ENCODE measurements around the gene ASCC3. TPM values are rescaled to one million over a fixed set of nuclear protein-coding genes. Genes with fewer than 3 reads are reported as not detected.

Gene ASCC3
- total RNA-seq, 1 experiment from 2014 or later: 40.5 TPM

- TF ChIP-seq SP1 (IDR thresholded peaks at IDR 0.05; ENCODE audit: low read depth) (no peak), EZH2phosphoT487 (IDR thresholded peaks at IDR 0.05; ENCODE audit: borderline replicate concordance) (no peak), ELF1 (IDR thresholded peaks at IDR 0.05; ENCODE audit: borderline replicate concordance, low read depth) (no peak)
These were observed 258.0 kb downstream of the ASCC3 start (continued) for GRCh38 chr6:100622907-100623692.

- DNase-seq (ENCODE audit: low read depth, low spot score): no peak
- POLR2A ChIA-PET: no interaction called here
- no TSS peak for BruUV-seq (replicated peaks)
- TF ChIP-seq EZH2 (IDR thresholded peaks at IDR 0.05): no peak
- TF ChIP-seq JUND (IDR thresholded peaks at IDR 0.05): no peak
- TF ChIP-seq FOSL1 (IDR thresholded peaks at IDR 0.05; ENCODE audit: low read depth): no peak
- TF ChIP-seq, protein P1, sequence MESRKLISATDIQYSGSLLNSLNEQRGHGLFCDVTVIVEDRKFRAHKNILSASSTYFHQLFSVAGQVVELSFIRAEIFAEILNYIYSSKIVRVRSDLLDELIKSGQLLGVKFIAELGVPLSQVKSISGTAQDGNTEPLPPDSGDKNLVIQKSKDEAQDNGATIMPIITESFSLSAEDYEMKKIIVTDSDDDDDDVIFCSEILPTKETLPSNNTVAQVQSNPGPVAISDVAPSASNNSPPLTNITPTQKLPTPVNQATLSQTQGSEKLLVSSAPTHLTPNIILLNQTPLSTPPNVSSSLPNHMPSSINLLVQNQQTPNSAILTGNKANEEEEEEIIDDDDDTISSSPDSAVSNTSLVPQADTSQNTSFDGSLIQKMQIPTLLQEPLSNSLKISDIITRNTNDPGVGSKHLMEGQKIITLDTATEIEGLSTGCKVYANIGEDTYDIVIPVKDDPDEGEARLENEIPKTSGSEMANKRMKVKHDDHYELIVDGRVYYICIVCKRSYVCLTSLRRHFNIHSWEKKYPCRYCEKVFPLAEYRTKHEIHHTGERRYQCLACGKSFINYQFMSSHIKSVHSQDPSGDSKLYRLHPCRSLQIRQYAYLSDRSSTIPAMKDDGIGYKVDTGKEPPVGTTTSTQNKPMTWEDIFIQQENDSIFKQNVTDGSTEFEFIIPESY (IDR thresholded peaks at IDR 0.05; ENCODE audit: extremely low read depth, insufficient replicate concordance, low read length): no peak
- no peak for TF ChIP-seq CBX3 (IDR thresholded peaks at IDR 0.05; ENCODE audit: low read depth)
- TF ChIP-seq YY1 (IDR thresholded peaks at IDR 0.05; ENCODE audit: extremely low read depth, insufficient replicate concordance, low read depth, low read length): no peak
- TF ChIP-seq POLR2AphosphoS5 (IDR thresholded peaks at IDR 0.05; ENCODE audit: low read depth, low read length): no peak
- no peak for TF ChIP-seq TCF7L2 (IDR thresholded peaks at IDR 0.05; ENCODE audit: borderline replicate concordance, extremely low read depth, insufficient read depth, insufficient read length)
- no peak for TF ChIP-seq SIN3A (IDR thresholded peaks at IDR 0.05; ENCODE audit: low read depth)
- TF ChIP-seq SP1 (IDR thresholded peaks at IDR 0.05; ENCODE audit: low read depth): no peak
- no peak for TF ChIP-seq ELF1 (IDR thresholded peaks at IDR 0.05; ENCODE audit: borderline replicate concordance, low read depth)
- TF ChIP-seq, protein P2, sequence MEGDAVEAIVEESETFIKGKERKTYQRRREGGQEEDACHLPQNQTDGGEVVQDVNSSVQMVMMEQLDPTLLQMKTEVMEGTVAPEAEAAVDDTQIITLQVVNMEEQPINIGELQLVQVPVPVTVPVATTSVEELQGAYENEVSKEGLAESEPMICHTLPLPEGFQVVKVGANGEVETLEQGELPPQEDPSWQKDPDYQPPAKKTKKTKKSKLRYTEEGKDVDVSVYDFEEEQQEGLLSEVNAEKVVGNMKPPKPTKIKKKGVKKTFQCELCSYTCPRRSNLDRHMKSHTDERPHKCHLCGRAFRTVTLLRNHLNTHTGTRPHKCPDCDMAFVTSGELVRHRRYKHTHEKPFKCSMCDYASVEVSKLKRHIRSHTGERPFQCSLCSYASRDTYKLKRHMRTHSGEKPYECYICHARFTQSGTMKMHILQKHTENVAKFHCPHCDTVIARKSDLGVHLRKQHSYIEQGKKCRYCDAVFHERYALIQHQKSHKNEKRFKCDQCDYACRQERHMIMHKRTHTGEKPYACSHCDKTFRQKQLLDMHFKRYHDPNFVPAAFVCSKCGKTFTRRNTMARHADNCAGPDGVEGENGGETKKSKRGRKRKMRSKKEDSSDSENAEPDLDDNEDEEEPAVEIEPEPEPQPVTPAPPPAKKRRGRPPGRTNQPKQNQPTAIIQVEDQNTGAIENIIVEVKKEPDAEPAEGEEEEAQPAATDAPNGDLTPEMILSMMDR (IDR thresholded peaks at IDR 0.05 in 2 of 3, conservative IDR thresholded peaks at IDR 0.05 in 1 of 3; ENCODE audit: borderline replicate concordance in 1 of 3, insufficient read depth in 1 of 3, low read depth in 2 of 3, low read length in 2 of 3): no peak
- TF ChIP-seq SRF (IDR thresholded peaks at IDR 0.05; ENCODE audit: low read depth): no peak
- TF ChIP-seq EZH2phosphoT487 (IDR thresholded peaks at IDR 0.05; ENCODE audit: borderline replicate concordance): no peak
- no peak for TF ChIP-seq CEBPB (IDR thresholded peaks at IDR 0.05; ENCODE audit: low read depth)
These were observed 260.9 kb downstream of the ASCC3 start for GRCh38 chr6:100620085-100620840.

More at GRCh38 chr6:100620085-100620840, 260.9 kb downstream of the ASCC3 start:
- CTCF ChIA-PET: no interaction called here
- no peak overlapping the region for H3K27ac ChIP-seq (ENCODE audit: low read depth, low read length)
- H2AFZ ChIP-seq (ENCODE audit: low read depth, low read length, poor library complexity, severe bottlenecking): no peak overlapping the region
- H3K4me2 ChIP-seq (ENCODE audit: low read length): no peak overlapping the region
- H4K20me1 ChIP-seq (ENCODE audit: insufficient read depth): no peaks in the 10 kb centered on the region
- H3K9ac ChIP-seq (ENCODE audit: low read length): no peak overlapping the region
- H3K79me2 ChIP-seq (ENCODE audit: insufficient read depth, low read length): no peaks in the 10 kb centered on the region
- H3K9me3 ChIP-seq (ENCODE audit: control insufficient read depth in 1 of 2, insufficient read depth in 1 of 2, low read depth in 1 of 2, low read length in 2 of 2): no peaks in the 10 kb centered on the region
- H3K9me2 ChIP-seq (ENCODE audit: insufficient read depth): no peaks in the 10 kb centered on the region
- no peak for ATAC-seq
- H3K36me3 ChIP-seq (ENCODE audit: control insufficient read depth in 1 of 2, insufficient read depth in 2 of 2, low read length in 2 of 2): 0 out of 4 replicates have a peak, but pooled peaks cover 0 to 2% of the 10 kb centered on the region in 2 experiments
- no peak overlapping the region for H3K4me3 ChIP-seq (replicated peaks in 1 of 2; ENCODE audit: low read depth in 1 of 2, low read length in 2 of 2)
- no peaks in the 10 kb centered on the region; a peak in 1 of 4 replicates for H3K4me1 ChIP-seq (ENCODE audit: control insufficient read depth in 1 of 2, insufficient read depth in 2 of 2, low read length in 2 of 2)
- RAD21 ChIA-PET (ENCODE audit: low non-redundant PET in 1 of 2, low total read pairs in 2 of 2, uncharacterized antibody in 2 of 2, unreplicated experiment in 2 of 2): no interaction called here
- H3K27me3 ChIP-seq (ENCODE audit: insufficient read depth, low read length): no peaks in the 10 kb centered on the region
- intact Hi-C loops (cut with micrococcal nuclease): no loop called here

All from HCT116 (cell line).